Lower lobe of right lung (tissue), 2 donors: Measurements from ENCODE around the gene PACRG. TPM values are rescaled to one million over a fixed set of nuclear protein-coding genes. Genes with fewer than 3 reads are reported as not detected.

Experiments
- ATAC-seq, 2 donors: fragments of 200-7000 bp; cut with Tn5 transposase; one replicate each; pipeline ENCODE4 v1.9.1; 2020 to 2022; ENCODE audit warnings: mild to moderate bottlenecking in 2 of 2, moderate library complexity in 2 of 2
- DNase-seq: peaks from one replicate; pipeline ENCODE4 v3.0.0-alpha.2; 2020
- H3K27ac ChIP-seq: fragments of 200-600 bp; one replicate; pipeline ENCODE4 v1.8.0; 2022
- H3K27me3 ChIP-seq: fragments of 200-600 bp; one replicate; pipeline ENCODE4 v1.8.0; 2022; ENCODE audit warnings: low read depth
- H3K36me3 ChIP-seq: fragments of 200-600 bp; one replicate; pipeline ENCODE4 v1.8.0; 2022; ENCODE audit warnings: mild to moderate bottlenecking
- H3K4me1 ChIP-seq: fragments of 200-600 bp; one replicate; pipeline ENCODE4 v1.8.0; 2022
- H3K4me3 ChIP-seq: fragments of 200-600 bp; one replicate; pipeline ENCODE4 v1.8.0; 2022; ENCODE audit warnings: mild to moderate bottlenecking
- H3K9me3 ChIP-seq: fragments of 200-600 bp; one replicate; pipeline ENCODE4 v1.8.0; 2022
- intact Hi-C: fragments of 100-400 bp; cut with DNase I; formaldehyde crosslinking; loops from one replicate; pipeline ENCODE4 v1.11.0; 2022
- total RNA-seq: library from RNA; stranded (reverse); fragmentation: NEBNext Ultra II Directional; extraction: Animal tissue kit (Norgen Biotek cat#: 25700); gene quantifications from one replicate; pipeline ENCODE4 v1.2.1, GENCODE V29; 2021
- TF ChIP-seq, protein P1 (sequence below): fragments of 200-600 bp; IDR thresholded peaks from one replicate; pipeline ENCODE4 v1.8.0; 2022; ENCODE audit warnings: antibody characterized with exemption, mild to moderate bottlenecking
- donor health status: DM: no; HTN: yes; CAD: no; lungs with severe emphysema.

Gene PACRG
- total RNA-seq, 1 donor from 2014 or later = 5.5 TPM

DNA sequence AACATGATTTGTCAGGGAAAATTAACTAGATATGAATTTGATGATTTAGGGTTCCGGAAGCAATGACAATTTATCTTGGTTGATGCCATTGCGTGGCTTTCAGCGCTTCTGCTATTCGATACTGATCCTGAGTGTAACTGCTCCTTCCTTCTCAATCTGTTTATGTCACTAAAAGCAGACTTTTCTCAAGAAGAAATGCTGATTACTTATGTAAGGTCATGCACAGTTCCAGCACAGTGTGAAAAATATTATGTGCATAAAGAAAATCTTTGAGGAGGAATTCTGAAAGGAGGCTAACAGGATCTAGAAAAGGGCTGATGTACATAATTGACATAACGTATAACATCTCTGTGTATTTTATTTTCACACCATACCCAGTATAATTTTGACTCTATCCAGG, 336.6 kb downstream of the PACRG start:
- Histone ChIP-seq H3K27ac (no peak overlapping the region), H3K36me3 (no peaks in the 10 kb centered on the region), H3K9me3 (no peaks in the 10 kb centered on the region), H3K4me1 (no peaks in the 10 kb centered on the region), H3K27me3 (no peaks in the 10 kb centered on the region), H3K4me3 (no peak overlapping the region)
- DNase-seq (no peak), ATAC-seq (no peak)
- intact Hi-C loops = no loop called here
- TF ChIP-seq, protein P1, sequence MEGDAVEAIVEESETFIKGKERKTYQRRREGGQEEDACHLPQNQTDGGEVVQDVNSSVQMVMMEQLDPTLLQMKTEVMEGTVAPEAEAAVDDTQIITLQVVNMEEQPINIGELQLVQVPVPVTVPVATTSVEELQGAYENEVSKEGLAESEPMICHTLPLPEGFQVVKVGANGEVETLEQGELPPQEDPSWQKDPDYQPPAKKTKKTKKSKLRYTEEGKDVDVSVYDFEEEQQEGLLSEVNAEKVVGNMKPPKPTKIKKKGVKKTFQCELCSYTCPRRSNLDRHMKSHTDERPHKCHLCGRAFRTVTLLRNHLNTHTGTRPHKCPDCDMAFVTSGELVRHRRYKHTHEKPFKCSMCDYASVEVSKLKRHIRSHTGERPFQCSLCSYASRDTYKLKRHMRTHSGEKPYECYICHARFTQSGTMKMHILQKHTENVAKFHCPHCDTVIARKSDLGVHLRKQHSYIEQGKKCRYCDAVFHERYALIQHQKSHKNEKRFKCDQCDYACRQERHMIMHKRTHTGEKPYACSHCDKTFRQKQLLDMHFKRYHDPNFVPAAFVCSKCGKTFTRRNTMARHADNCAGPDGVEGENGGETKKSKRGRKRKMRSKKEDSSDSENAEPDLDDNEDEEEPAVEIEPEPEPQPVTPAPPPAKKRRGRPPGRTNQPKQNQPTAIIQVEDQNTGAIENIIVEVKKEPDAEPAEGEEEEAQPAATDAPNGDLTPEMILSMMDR = no peak

DNA sequence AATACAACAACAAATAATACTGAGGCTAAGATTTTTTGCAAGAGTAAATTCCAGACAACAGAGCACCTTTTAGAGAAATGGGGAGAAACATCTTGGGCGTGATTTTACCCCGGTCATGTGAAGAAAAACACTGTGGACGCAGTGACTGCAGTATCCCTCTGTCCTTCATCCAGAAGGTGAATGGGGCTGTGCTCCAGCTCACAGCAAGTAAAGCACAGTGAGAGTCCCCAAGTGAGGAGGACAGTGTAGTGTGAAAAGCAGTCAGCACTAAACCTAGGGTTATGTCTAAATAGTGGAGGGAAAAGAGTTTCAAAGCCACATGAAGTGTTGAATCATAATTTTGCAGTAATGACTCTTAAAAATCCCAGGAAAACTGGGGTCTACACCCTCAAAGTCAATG, 338.4 kb downstream of the PACRG start:
- no peak for DNase-seq
- Histone ChIP-seq H3K4me3 (no peak overlapping the region), H3K4me1 (no peaks in the 10 kb centered on the region), H3K9me3 (no peaks in the 10 kb centered on the region), H3K36me3 (no peaks in the 10 kb centered on the region), H3K27me3 (no peaks in the 10 kb centered on the region), H3K27ac (no peak overlapping the region)
- ATAC-seq = no peak
- intact Hi-C loops = no loop called here
- TF ChIP-seq, protein P1 = no peak

DNA sequence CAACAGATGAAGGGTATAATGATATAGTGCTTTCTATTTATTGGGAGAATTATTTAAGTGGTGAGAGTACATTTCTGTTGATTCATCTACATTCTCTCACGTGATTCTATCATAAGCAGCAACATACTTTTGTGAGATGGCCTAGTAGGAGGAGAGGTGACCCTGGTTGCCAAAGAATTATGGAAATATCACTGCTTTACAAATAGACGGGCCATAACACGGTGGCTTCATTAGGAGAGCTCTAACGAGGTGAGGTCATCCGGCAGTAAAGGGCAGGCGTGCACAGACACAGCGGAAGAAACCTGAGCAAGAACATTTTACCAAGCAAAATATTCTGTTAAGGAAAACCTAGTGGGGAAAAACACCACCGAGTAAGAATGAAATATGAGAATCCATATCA, 349.4 kb downstream of the PACRG start:
- Histone ChIP-seq H3K36me3 (no peaks in the 10 kb centered on the region), H3K27ac (no peak overlapping the region), H3K4me3 (no peak overlapping the region), H3K4me1 (no peaks in the 10 kb centered on the region), H3K27me3 (no peaks in the 10 kb centered on the region), H3K9me3 (no peaks in the 10 kb centered on the region)
- no peak for ATAC-seq
- intact Hi-C loops = no loop called here
- DNase-seq = no peak
- TF ChIP-seq, protein P1 = no peak

DNA sequence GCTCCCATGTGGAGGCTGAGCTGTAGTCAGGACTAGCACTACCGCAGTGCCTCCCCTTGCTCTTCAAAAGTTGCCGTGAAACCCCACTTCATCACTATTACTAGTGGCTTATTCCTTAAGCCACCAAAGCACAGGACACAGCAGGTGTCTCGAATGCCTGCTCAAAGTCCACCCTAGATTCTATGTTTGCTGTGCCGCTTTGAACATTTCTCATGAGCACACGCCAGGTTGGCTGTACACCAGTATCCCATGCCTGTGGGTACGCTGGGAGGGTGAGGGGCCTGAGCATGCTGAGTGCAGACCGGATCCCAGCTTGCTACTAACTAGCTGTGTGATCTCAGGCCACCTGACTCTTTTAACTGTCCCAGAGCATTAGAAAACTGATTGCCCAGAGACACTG, 350.9 kb downstream of the PACRG start:
- no peak for ATAC-seq
- H3K9me3 ChIP-seq = no peaks in the 10 kb centered on the region
- no peak overlapping the region for H3K27ac ChIP-seq
- no peak for DNase-seq
- no peaks in the 10 kb centered on the region for H3K27me3 ChIP-seq
- no peak overlapping the region for H3K4me3 ChIP-seq
- intact Hi-C loops = no loop called here
- H3K36me3 ChIP-seq = no peaks in the 10 kb centered on the region
- no peaks in the 10 kb centered on the region for H3K4me1 ChIP-seq
- TF ChIP-seq, protein P1 = no peak

DNA sequence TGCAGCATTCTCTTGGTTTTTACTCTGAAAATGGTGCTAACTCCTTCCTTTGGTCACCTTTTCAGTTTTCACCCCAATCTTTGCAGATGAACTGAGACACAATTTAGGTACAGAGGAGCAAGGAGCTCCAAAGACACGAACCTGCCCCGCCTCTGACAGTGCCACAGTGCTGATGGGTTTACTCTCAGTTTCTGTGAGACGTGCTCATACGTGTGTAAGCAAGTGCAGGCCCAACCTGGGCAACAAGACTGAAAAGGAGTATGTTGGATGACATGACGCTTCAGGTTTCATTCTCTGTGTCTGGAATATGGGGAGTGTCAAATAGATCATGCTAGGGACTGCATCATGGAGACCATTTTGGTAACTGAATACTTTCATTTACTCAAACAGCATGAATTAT, 352.5 kb downstream of the PACRG start:
- Histone ChIP-seq H3K9me3 (no peaks in the 10 kb centered on the region), H3K4me1 (no peaks in the 10 kb centered on the region), H3K4me3 (no peak overlapping the region), H3K36me3 (no peaks in the 10 kb centered on the region), H3K27ac (no peak overlapping the region), H3K27me3 (no peaks in the 10 kb centered on the region)
- ATAC-seq = no peak
- TF ChIP-seq, protein P1 = no peak
- intact Hi-C loops = no loop called here
- no peak for DNase-seq

DNA sequence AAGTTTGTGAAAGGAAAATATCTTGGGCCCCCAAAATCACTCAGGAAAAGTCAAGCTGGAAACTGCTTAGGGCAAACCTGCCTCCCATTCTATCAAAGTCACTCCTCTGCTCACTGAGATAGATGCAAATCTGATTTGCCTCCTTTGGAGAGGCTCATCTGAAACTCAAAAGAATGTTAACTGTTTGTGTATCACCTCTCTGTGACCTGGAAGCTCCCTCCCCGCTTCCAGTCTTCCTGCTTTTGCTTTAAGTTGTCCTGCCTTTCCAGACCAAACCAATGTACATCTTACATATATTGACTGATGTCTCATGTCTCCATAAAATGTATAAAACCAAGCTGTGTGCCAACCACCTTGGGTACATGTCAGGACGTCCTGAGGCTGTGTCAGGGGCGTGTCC, 355.4 kb downstream of the PACRG start:
- Histone ChIP-seq H3K27ac (no peak overlapping the region), H3K27me3 (no peaks in the 10 kb centered on the region), H3K4me1 (no peaks in the 10 kb centered on the region), H3K4me3 (no peak overlapping the region), H3K36me3 (no peaks in the 10 kb centered on the region), H3K9me3 (no peaks in the 10 kb centered on the region)
- DNase-seq = no peak
- no peak for ATAC-seq
- TF ChIP-seq, protein P1 = no peak
- intact Hi-C loops = no loop called here
